ENCODE results near the gene COX17. TPM values are rescaled to one million over a fixed set of nuclear protein-coding genes. Genes with fewer than 3 reads are reported as not detected.

The COX17 gene
- total RNA-seq, 1 experiment from 2014 or later: 51.6 TPM

GRCh38 chr3:119649761-119650160 lies 27.4 kb downstream of the COX17 start:
- H3K4me3 ChIP-seq (replicated peaks in 1 of 2; ENCODE audit: low read depth in 1 of 2, low read length in 2 of 2): no peak overlapping the region
- H3K79me2 ChIP-seq (ENCODE audit: insufficient read depth, low read length): no peaks in the 10 kb centered on the region
- H3K4me1 ChIP-seq (ENCODE audit: control insufficient read depth in 1 of 2, insufficient read depth in 2 of 2, low read length in 2 of 2): no peaks in the 10 kb centered on the region
- H3K9me2 ChIP-seq (ENCODE audit: insufficient read depth): no peaks in the 10 kb centered on the region
- H4K20me1 ChIP-seq (ENCODE audit: insufficient read depth): no peaks in the 10 kb centered on the region
- intact Hi-C loops (cut with micrococcal nuclease): no loop called here
- H3K9me3 ChIP-seq (ENCODE audit: control insufficient read depth in 1 of 2, insufficient read depth in 1 of 2, low read depth in 1 of 2, low read length in 2 of 2): no peaks in the 10 kb centered on the region
- no peaks in the 10 kb centered on the region for H3K27me3 ChIP-seq (ENCODE audit: insufficient read depth, low read length)
- ChIA-PET POLR2A (no interaction called here), CTCF (interaction anchor here (1.2 kb wide), 1 partner anchor 13 kb away, joined by 4 read pairs; no protein-coding TSS in a partner anchor), RAD21 (ENCODE audit: low non-redundant PET in 1 of 2, low total read pairs in 2 of 2, uncharacterized antibody in 2 of 2, unreplicated experiment in 2 of 2) (no interaction called here)
- DNase-seq (ENCODE audit: low read depth, low spot score) (no peak), ATAC-seq (no peak)
- no peaks in the 10 kb centered on the region for H3K36me3 ChIP-seq (ENCODE audit: control insufficient read depth in 1 of 2, insufficient read depth in 2 of 2, low read length in 2 of 2)
- no peak overlapping the region for H3K27ac ChIP-seq (ENCODE audit: low read depth, low read length)
- no peak for TF ChIP-seq EZH2phosphoT487 (IDR thresholded peaks at IDR 0.05; ENCODE audit: borderline replicate concordance)
- no peak for TF ChIP-seq TCF7L2 (IDR thresholded peaks at IDR 0.05; ENCODE audit: borderline replicate concordance, extremely low read depth, insufficient read depth, insufficient read length)
- no peak for TF ChIP-seq RAD21 (IDR thresholded peaks at IDR 0.05; ENCODE audit: low read depth)
- no peak for TF ChIP-seq YY1 (IDR thresholded peaks at IDR 0.05; ENCODE audit: extremely low read depth, insufficient replicate concordance, low read depth, low read length)
- no peak for TF ChIP-seq CBX3 (IDR thresholded peaks at IDR 0.05; ENCODE audit: low read depth)
- no peak for TF ChIP-seq EGR1 (IDR thresholded peaks at IDR 0.05; ENCODE audit: low read depth)
- no peak for TF ChIP-seq SP1 (IDR thresholded peaks at IDR 0.05; ENCODE audit: low read depth)
- TF ChIP-seq EZH2 (IDR thresholded peaks at IDR 0.05): no peak
- TF ChIP-seq SRF (IDR thresholded peaks at IDR 0.05; ENCODE audit: low read depth): no peak
- no peak overlapping the region for H3K9ac ChIP-seq (ENCODE audit: low read length)
- H3K4me2 ChIP-seq (ENCODE audit: low read length): no peak overlapping the region
- BruUV-seq (replicated peaks): no TSS peak
- no peak overlapping the region for H2AFZ ChIP-seq (ENCODE audit: low read depth, low read length, poor library complexity, severe bottlenecking)

GRCh38 chr3:119647843-119648575 lies 29.2 kb downstream of the COX17 start:
- POLR2A ChIA-PET: no interaction called here
- no peak for TF ChIP-seq MAX (IDR thresholded peaks at IDR 0.05)
- TF ChIP-seq CBX3 (IDR thresholded peaks at IDR 0.05; ENCODE audit: low read depth): no peak
- TF ChIP-seq RAD21 (IDR thresholded peaks at IDR 0.05; ENCODE audit: low read depth): no peak
- no peak for TF ChIP-seq EGR1 (IDR thresholded peaks at IDR 0.05; ENCODE audit: low read depth)
- TF ChIP-seq TCF7L2 (IDR thresholded peaks at IDR 0.05; ENCODE audit: borderline replicate concordance, extremely low read depth, insufficient read depth, insufficient read length): no peak
- no peak for TF ChIP-seq EZH2phosphoT487 (IDR thresholded peaks at IDR 0.05; ENCODE audit: borderline replicate concordance)
- TF ChIP-seq EZH2 (IDR thresholded peaks at IDR 0.05): no peak
- TF ChIP-seq SRF (IDR thresholded peaks at IDR 0.05; ENCODE audit: low read depth): no peak
- TF ChIP-seq CTCF (IDR thresholded peaks at IDR 0.05 in 2 of 3, conservative IDR thresholded peaks at IDR 0.05 in 1 of 3; ENCODE audit: borderline replicate concordance in 1 of 3, insufficient read depth in 1 of 3, low read depth in 2 of 3, low read length in 2 of 3): no peak
- no peak for TF ChIP-seq REST (IDR thresholded peaks at IDR 0.05; ENCODE audit: low read depth)
- no peak for TF ChIP-seq YY1 (IDR thresholded peaks at IDR 0.05; ENCODE audit: extremely low read depth, insufficient replicate concordance, low read depth, low read length)

More at GRCh38 chr3:119647843-119648575, 29.2 kb downstream of the COX17 start:
- ATAC-seq (no peak), DNase-seq (ENCODE audit: low read depth, low spot score) (no peak)
- Histone ChIP-seq H3K9me2 (ENCODE audit: insufficient read depth) (no peaks in the 10 kb centered on the region), H3K27me3 (ENCODE audit: insufficient read depth, low read length) (no peaks in the 10 kb centered on the region), H3K79me2 (ENCODE audit: insufficient read depth, low read length) (no peaks in the 10 kb centered on the region), H3K36me3 (ENCODE audit: control insufficient read depth in 1 of 2, insufficient read depth in 2 of 2, low read length in 2 of 2) (no peaks in the 10 kb centered on the region), H3K27ac (ENCODE audit: low read depth, low read length) (no peak overlapping the region), H2AFZ (ENCODE audit: low read depth, low read length, poor library complexity, severe bottlenecking) (no peak overlapping the region), H3K9ac (ENCODE audit: low read length) (no peak overlapping the region), H3K9me3 (ENCODE audit: control insufficient read depth in 1 of 2, insufficient read depth in 1 of 2, low read depth in 1 of 2, low read length in 2 of 2) (no peaks in the 10 kb centered on the region), H4K20me1 (ENCODE audit: insufficient read depth) (no peaks in the 10 kb centered on the region), H3K4me1 (ENCODE audit: control insufficient read depth in 1 of 2, insufficient read depth in 2 of 2, low read length in 2 of 2) (peaks cover 0 to 13% of the 10 kb centered on the region in 2 experiments; a peak in 2 of 4 replicates), H3K4me2 (ENCODE audit: low read length) (no peak overlapping the region), H3K4me3 (replicated peaks in 1 of 2; ENCODE audit: low read depth in 1 of 2, low read length in 2 of 2) (no peak overlapping the region)
- ChIA-PET RAD21 (ENCODE audit: low non-redundant PET in 1 of 2, low total read pairs in 2 of 2, uncharacterized antibody in 2 of 2, unreplicated experiment in 2 of 2) (no interaction called here), CTCF (no interaction called here)
- intact Hi-C loops (cut with micrococcal nuclease): no loop called here
- no TSS peak for BruUV-seq (replicated peaks)
